ELR (cell line): Measurements from ENCODE around the gene GMDS.

Source experiments
- DNase-seq: peaks from one replicate; pipeline ENCODE4 v3.0.0-alpha.2; 2015; ENCODE audit warnings: low read depth

The GMDS gene

GRCh38 chr6:2205396-2205795, 40.0 kb downstream of the GMDS start:
- no peak for DNase-seq

- DNase-seq = no peak
Observed at GRCh38 chr6:2204272-2204671, 41.1 kb downstream of the GMDS start.

- no peak for DNase-seq
Observed at GRCh38 chr6:2203264-2203663, 42.1 kb downstream of the GMDS start.

GRCh38 chr6:2197984-2198383, 47.4 kb downstream of the GMDS start:
- no peak for DNase-seq

GRCh38 chr6:2197177-2197671, 48.2 kb downstream of the GMDS start:
- DNase-seq = peak; percentile 54

GRCh38 chr6:2196079-2196679, 49.2 kb downstream of the GMDS start:
- DNase-seq = peak; percentile 69

- DNase-seq = no peak
Observed at GRCh38 chr6:2194643-2195042, 50.8 kb downstream of the GMDS start.

- DNase-seq = no peak
Observed at GRCh38 chr6:2193931-2194330, 51.5 kb downstream of the GMDS start.

GRCh38 chr6:2192976-2193375, 52.4 kb downstream of the GMDS start:
- DNase-seq = no peak

- no peak for DNase-seq
Observed at GRCh38 chr6:2191390-2191740, 54.0 kb downstream of the GMDS start.

- DNase-seq = no peak
Observed at GRCh38 chr6:2190661-2191389, 54.6 kb downstream of the GMDS start.

- DNase-seq = no peak
Observed at GRCh38 chr6:2188856-2189384, 56.5 kb downstream of the GMDS start.

- no peak for DNase-seq
Observed at GRCh38 chr6:2188397-2188796, 57.0 kb downstream of the GMDS start.

GRCh38 chr6:2187826-2188225, 57.6 kb downstream of the GMDS start:
- no peak for DNase-seq

GRCh38 chr6:2186516-2186915, 58.9 kb downstream of the GMDS start:
- DNase-seq = no peak

- no peak for DNase-seq
Observed at GRCh38 chr6:2185466-2185865, 59.9 kb downstream of the GMDS start.

- DNase-seq = no peak
Observed at GRCh38 chr6:2184700-2185455, 60.5 kb downstream of the GMDS start.

- no peak for DNase-seq
Observed at GRCh38 chr6:2183752-2184151, 61.7 kb downstream of the GMDS start.

GRCh38 chr6:2183246-2183645, 62.2 kb downstream of the GMDS start:
- DNase-seq = no peak

- no peak for DNase-seq
Observed at GRCh38 chr6:2182251-2182650, 63.2 kb downstream of the GMDS start.

GRCh38 chr6:2181567-2181966, 63.8 kb downstream of the GMDS start:
- no peak for DNase-seq

- no peak for DNase-seq
Observed at GRCh38 chr6:2179950-2180349, 65.5 kb downstream of the GMDS start.

GRCh38 chr6:2179241-2179640, 66.2 kb downstream of the GMDS start:
- DNase-seq = no peak
